HepG2 (cell line): ENCODE measurements around the gene ZNF189. TPM values are rescaled to one million over a fixed set of nuclear protein-coding genes. Genes with fewer than 3 reads are reported as not detected.

ENCODE experiments used
- CC2D1A ChIP-seq: sonication (generic); formaldehyde crosslinking; IDR thresholded peaks from 2 replicates; pipeline ENCODE4 v1.8.1; 2023; ENCODE audit warnings: mild to moderate bottlenecking, missing genetic modification reagents
- DMAP1 ChIP-seq: IDR thresholded peaks from 2 replicates; pipeline ENCODE4 v1.6.1; 2016
- ERF ChIP-seq: IDR thresholded peaks from 2 replicates; pipeline ENCODE4 v1.6.1; 2018; ENCODE audit warnings: missing biosample characterization, missing genetic modification reagents
- FOSL1 ChIP-seq: sonication (generic); formaldehyde crosslinking; IDR thresholded peaks from 2 replicates; pipeline ENCODE4 v1.9.0; 2021; ENCODE audit warnings: missing genetic modification reagents, borderline replicate concordance
- FOXA1 ChIP-seq, 2 experiments: fragments of 450-650 bp in 1 of 2; sonication (generic) in 1 of 2; formaldehyde crosslinking in 1 of 2; IDR thresholded peaks; 2 replicates each; pipeline versions ENCODE4 v1.4.0 to v1.6.1; 2016 to 2020; ENCODE audit warnings: missing genetic modification reagents in 1 of 2
- GABPA ChIP-seq, 2 experiments: IDR thresholded peaks; 2 replicates each; pipeline ENCODE4 v1.6.1; 2011 to 2016; ENCODE audit warnings: low read depth in 2 of 2, low read length in 1 of 2, missing biosample characterization in 1 of 2, missing genetic modification characterization in 1 of 2
- HNRNPK ChIP-seq: fragments of 200-400 bp; formaldehyde crosslinking; IDR thresholded peaks from 2 replicates; pipeline ENCODE4 v1.6.1; 2018; ENCODE audit warnings: low read length, low read depth, moderate library complexity, mild to moderate bottlenecking; ENCODE audit not compliant: poor library complexity, severe bottlenecking
- KAT7 ChIP-seq: IDR thresholded peaks from 2 replicates; pipeline ENCODE4 v1.6.1; 2018; ENCODE audit warnings: borderline replicate concordance, missing compliant biosample characterization
- LCORL ChIP-seq, 2 experiments: fragments of 450-650 bp in 1 of 2; sonication (generic) in 1 of 2; formaldehyde crosslinking in 1 of 2; IDR thresholded peaks; 2 replicates each; pipeline versions ENCODE4 v1.5.0 to v1.6.1; 2017 to 2020; ENCODE audit warnings: antibody characterized with exemption in 1 of 2, missing genetic modification reagents in 1 of 2
- MEIS1 ChIP-seq: sonication (generic); formaldehyde crosslinking; IDR thresholded peaks from 2 replicates; pipeline ENCODE4 v1.9.0; 2021; ENCODE audit warnings: mild to moderate bottlenecking, missing genetic modification reagents, moderate library complexity, borderline replicate concordance
- NFE2 ChIP-seq: sonication (generic); formaldehyde crosslinking; IDR thresholded peaks from 2 replicates; pipeline ENCODE4 v1.4.0; 2020; ENCODE audit warnings: missing genetic modification reagents
- PAX8 ChIP-seq: sonication (generic); formaldehyde crosslinking; IDR thresholded peaks from 2 replicates; pipeline ENCODE4 v1.8.0; 2022; ENCODE audit warnings: mild to moderate bottlenecking, missing genetic modification reagents, borderline replicate concordance
- POLR2A ChIP-seq, 2 experiments: IDR thresholded peaks; 2 replicates each; pipeline ENCODE4 v1.6.1; 2011; ENCODE audit warnings: low read depth in 2 of 2, low read length in 2 of 2, mild to moderate bottlenecking in 1 of 2, moderate library complexity in 1 of 2; ENCODE audit not compliant: insufficient read depth in 1 of 2
- POLR2AphosphoS2 ChIP-seq: IDR thresholded peaks from 2 replicates; pipeline ENCODE4 v1.6.1; 2011; ENCODE audit warnings: low read depth, low read length, improper control_type of control experiment
- RXRA ChIP-seq: sonication (generic); formaldehyde crosslinking; IDR thresholded peaks from 2 replicates; pipeline ENCODE4 v1.5.1; 2020; ENCODE audit warnings: missing genetic modification reagents
- SUZ12 ChIP-seq: fragments of 150-350 bp; IDR thresholded peaks from 2 replicates; pipeline ENCODE4 v1.6.1; 2014; ENCODE audit warnings: low read depth, low read length
- ZBTB7A ChIP-seq: sonication (generic); formaldehyde crosslinking; IDR thresholded peaks from 2 replicates; pipeline ENCODE4 v1.8.0; 2022; ENCODE audit warnings: mild to moderate bottlenecking, missing genetic modification reagents
- ZNF121 ChIP-seq: sonication (generic); formaldehyde crosslinking; IDR thresholded peaks from 2 replicates; pipeline ENCODE4 v1.5.0; 2020; ENCODE audit warnings: mild to moderate bottlenecking, missing genetic modification reagents
- ZNF253 ChIP-seq: sonication (generic); formaldehyde crosslinking; IDR thresholded peaks from 2 replicates; pipeline ENCODE4 v1.8.0; 2022; ENCODE audit warnings: mild to moderate bottlenecking, missing genetic modification reagents, borderline replicate concordance
- ZNF335 ChIP-seq: sonication (generic); formaldehyde crosslinking; IDR thresholded peaks from 2 replicates; pipeline ENCODE4 v1.4.0; 2020; ENCODE audit warnings: missing genetic modification reagents
- ZNF337 ChIP-seq: sonication (generic); formaldehyde crosslinking; IDR thresholded peaks from 2 replicates; pipeline ENCODE4 v1.5.1; 2020; ENCODE audit warnings: missing genetic modification reagents, low read depth, mild to moderate bottlenecking, borderline replicate concordance
- ZNF543 ChIP-seq: sonication (generic); formaldehyde crosslinking; IDR thresholded peaks from 2 replicates; pipeline ENCODE4 v1.4.0; 2020; ENCODE audit warnings: mild to moderate bottlenecking, missing genetic modification reagents
- ZNF562 ChIP-seq: sonication (generic); formaldehyde crosslinking; IDR thresholded peaks from 2 replicates; pipeline ENCODE4 v1.8.0; 2022; ENCODE audit warnings: missing genetic modification reagents, borderline replicate concordance
- ZNF660 ChIP-seq: sonication (generic); formaldehyde crosslinking; IDR thresholded peaks from 2 replicates; pipeline ENCODE4 v1.5.1; 2020; ENCODE audit warnings: mild to moderate bottlenecking, low read depth, missing genetic modification reagents, borderline replicate concordance
- ZNF775 ChIP-seq: sonication (generic); formaldehyde crosslinking; IDR thresholded peaks from 2 replicates; pipeline ENCODE4 v1.4.0; 2020; ENCODE audit warnings: missing genetic modification reagents, mild to moderate bottlenecking, moderate library complexity, borderline replicate concordance
- polyA plus RNA-seq, 8 experiments: library from polyadenylated mRNA; depleted of rRNA in 3 of 8; stranded (reverse) in 7 of 8; unstranded in 1 of 8; fragments of >200 nt; fragmentation: Illumina TruSeq in 4 of 8; extraction: Trizol in 4 of 8; gene quantifications; 2 replicates each; pipeline versions ENCODE4 v1.2.1 to v1.2.3, GENCODE V29; 2011 to 2016; ENCODE audit warnings: low read depth in 4 of 8, missing spikeins in 1 of 8, mixed read lengths in 1 of 8; ENCODE audit not compliant: insufficient read depth in 1 of 8
- total RNA-seq, 5 experiments: library from RNA; depleted of rRNA; stranded (reverse); fragments of >200 nt; fragmentation: Illumina TruSeq; extraction: Trizol; gene quantifications; 2 replicates each; pipeline ENCODE4 v1.2.3, GENCODE V29; 2016; ENCODE audit warnings: low read depth in 1 of 5
- TF ChIP-seq, protein P1 (sequence below): sonication (generic); formaldehyde crosslinking; IDR thresholded peaks from 2 replicates; pipeline ENCODE4 v1.5.0; 2020; ENCODE audit warnings: missing genetic modification reagents
- TF ChIP-seq, protein P2 (sequence below): sonication (generic); formaldehyde crosslinking; IDR thresholded peaks from 2 replicates; pipeline ENCODE4 v1.8.0; 2022; ENCODE audit warnings: mild to moderate bottlenecking, missing genetic modification reagents, moderate library complexity
- TF ChIP-seq, protein P3 (sequence below): sonication (generic); formaldehyde crosslinking; IDR thresholded peaks from 2 replicates; pipeline ENCODE4 v1.4.0; 2020; ENCODE audit warnings: mild to moderate bottlenecking, missing genetic modification reagents, borderline replicate concordance

Gene ZNF189
- total and polyA plus RNA-seq, 2 of the 13 experiments (the other 11 are each of a cell fraction or from before 2014, with no cell fraction given) = 8.4 to 50.0 TPM

DNA sequence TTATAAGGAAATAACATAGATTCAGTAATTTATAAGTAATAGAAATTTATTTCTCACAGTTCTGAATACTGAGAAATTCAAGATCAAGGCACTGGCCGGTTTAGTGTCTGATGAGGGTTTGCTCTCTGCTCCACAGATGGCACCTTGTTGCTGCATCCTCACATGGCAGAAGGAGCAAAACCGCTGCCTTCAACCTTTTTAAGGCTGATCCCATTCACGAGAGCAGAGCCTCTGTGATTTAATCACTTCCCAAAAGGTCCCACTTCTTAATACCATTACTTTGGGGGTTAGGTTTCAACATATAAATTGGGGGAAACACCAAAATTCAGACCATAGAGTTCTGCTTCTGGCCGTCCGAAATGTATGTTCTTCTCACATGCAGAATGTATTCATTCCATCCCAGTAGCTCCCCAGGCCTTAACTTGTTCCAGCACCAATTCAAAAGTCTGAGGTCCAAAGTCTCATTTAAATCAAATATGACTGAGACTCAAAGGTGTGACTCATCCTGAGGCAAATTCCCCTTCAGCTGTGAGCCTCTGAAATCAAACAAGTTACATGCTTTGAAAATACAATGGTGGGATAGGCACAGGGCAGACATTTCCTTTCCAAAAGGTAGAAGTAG is 44.4 kb upstream of the ZNF189 start (continued):
- TF ChIP-seq SUZ12 (no peak), ZBTB7A (CRISPR knock-in tag) (no peak), LCORL (IDR thresholded peaks at IDR 0.05) (peak; percentile 65; the same call in 1 of the 2 replicates), LCORL (CRISPR knock-in tag; IDR thresholded peaks at IDR 0.05) (peak; percentile 96), MEIS1 (no peak), ZNF543 (CRISPR knock-in tag) (no peak; the same call in 1 of the 2 replicates), ERF (peak; percentile 15; the same call in 1 of the 2 replicates), ZNF660 (no peak), CC2D1A (CRISPR knock-in tag) (no peak), KAT7 (no peak), DMAP1 (CRISPR knock-in tag) (0 out of 2 replicates have a peak, but pooled peaks have one; percentile 37), ZNF337 (CRISPR knock-in tag) (peak; percentile 66; the same call in 1 of the 2 replicates), ZNF775 (CRISPR knock-in tag) (no peak), ZNF253 (no peak), FOSL1 (CRISPR knock-in tag) (peak; percentile 98), RXRA (no peak; the same call in 1 of the 2 replicates), PAX8 (CRISPR knock-in tag) (no peak), HNRNPK (no peak), GABPA (IDR thresholded peaks at IDR 0.05; ENCODE audit: low read depth, low read length) (no peak), GABPA (CRISPR knock-in tag; IDR thresholded peaks at IDR 0.05; ENCODE audit: low read depth) (no peak), NFE2 (CRISPR knock-in tag) (no peak), POLR2AphosphoS2 (no peak), ZNF562 (CRISPR knock-in tag) (no peak), ZNF335 (CRISPR knock-in tag) (peak; percentile 64; the same call in 1 of the 2 replicates), ZNF121 (CRISPR knock-in tag) (no peak), POLR2A (IDR thresholded peaks at IDR 0.05; ENCODE audit: insufficient read depth in 1 of 2, low read depth in 2 of 2, low read length in 2 of 2) (no peak), FOXA1 (IDR thresholded peaks at IDR 0.05) (no peak), FOXA1 (CRISPR knock-in tag; IDR thresholded peaks at IDR 0.05) (peak; percentile 85)
- TF ChIP-seq, protein P1, sequence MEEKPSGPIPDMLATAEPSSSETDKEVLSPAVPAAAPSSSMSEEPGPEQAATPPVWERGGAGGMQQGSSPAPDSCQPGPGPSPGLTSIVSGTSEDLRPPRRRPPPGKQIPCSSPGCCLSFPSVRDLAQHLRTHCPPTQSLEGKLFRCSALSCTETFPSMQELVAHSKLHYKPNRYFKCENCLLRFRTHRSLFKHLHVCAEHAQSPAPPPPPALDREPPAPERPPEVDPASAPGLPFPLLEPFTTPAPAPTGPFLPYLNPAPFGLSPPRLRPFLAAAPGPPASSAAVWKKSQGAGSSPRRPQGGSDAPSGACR = peak; percentile 96
- TF ChIP-seq, protein P2, sequence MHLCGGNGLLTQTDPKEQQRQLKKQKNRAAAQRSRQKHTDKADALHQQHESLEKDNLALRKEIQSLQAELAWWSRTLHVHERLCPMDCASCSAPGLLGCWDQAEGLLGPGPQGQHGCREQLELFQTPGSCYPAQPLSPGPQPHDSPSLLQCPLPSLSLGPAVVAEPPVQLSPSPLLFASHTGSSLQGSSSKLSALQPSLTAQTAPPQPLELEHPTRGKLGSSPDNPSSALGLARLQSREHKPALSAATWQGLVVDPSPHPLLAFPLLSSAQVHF (CRISPR knock-in tag) = no peak
- TF ChIP-seq, protein P3, sequence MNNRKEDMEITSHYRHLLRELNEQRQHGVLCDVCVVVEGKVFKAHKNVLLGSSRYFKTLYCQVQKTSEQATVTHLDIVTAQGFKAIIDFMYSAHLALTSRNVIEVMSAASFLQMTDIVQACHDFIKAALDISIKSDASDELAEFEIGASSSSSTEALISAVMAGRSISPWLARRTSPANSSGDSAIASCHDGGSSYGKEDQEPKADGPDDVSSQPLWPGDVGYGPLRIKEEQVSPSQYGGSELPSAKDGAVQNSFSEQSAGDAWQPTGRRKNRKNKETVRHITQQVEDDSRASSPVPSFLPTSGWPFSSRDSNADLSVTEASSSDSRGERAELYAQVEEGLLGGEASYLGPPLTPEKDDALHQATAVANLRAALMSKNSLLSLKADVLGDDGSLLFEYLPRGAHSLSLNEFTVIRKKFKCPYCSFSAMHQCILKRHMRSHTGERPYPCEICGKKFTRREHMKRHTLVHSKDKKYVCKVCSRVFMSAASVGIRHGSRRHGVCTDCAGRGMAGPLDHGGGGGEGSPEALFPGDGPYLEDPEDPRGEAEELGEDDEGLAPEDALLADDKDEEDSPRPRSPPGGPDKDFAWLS (CRISPR knock-in tag) = no peak
